Esophagus muscularis mucosa (tissue), 4 donors: ENCODE data around the gene STK33. TPM values are rescaled to one million over a fixed set of nuclear protein-coding genes. Genes with fewer than 3 reads are reported as not detected.

ENCODE experiments used
- DNase-seq: peaks from one replicate; pipeline ENCODE4 v3.0.0-alpha.2; 2017; ENCODE audit errors: extremely low spot score
- H3K27ac ChIP-seq, 4 donors: fragments of 200-600 bp; sonication (generic); replicated peaks in 1 of 4; 1 replicate in 3 of 4; 2 replicates in 1 of 4; pipeline ENCODE4 v1.5.1; 2016 to 2019; ENCODE audit warnings: mild to moderate bottlenecking in 1 of 4
- H3K27me3 ChIP-seq, 4 donors: fragments of 200-600 bp; sonication (generic); one replicate each; pipeline versions ENCODE4 v1.5.1 to v1.6.0; 2016 to 2019
- H3K36me3 ChIP-seq, 4 donors: fragments of 200-600 bp; sonication (generic); one replicate each; pipeline ENCODE4 v1.5.1; 2016 to 2019
- H3K4me1 ChIP-seq, 4 donors: fragments of 200-600 bp; sonication (generic); one replicate each; pipeline ENCODE4 v1.5.1; 2016 to 2019
- H3K4me3 ChIP-seq, 4 donors: fragments of 200-600 bp; sonication (generic); 1 replicate in 2 of 4; 2 replicates in 2 of 4; pipeline ENCODE4 v1.5.1; 2016 to 2019; ENCODE audit warnings: mild to moderate bottlenecking in 4 of 4, moderate library complexity in 1 of 4
- H3K9me3 ChIP-seq, 4 donors: fragments of 200-600 bp; sonication (generic); 1 replicate in 3 of 4; 2 replicates in 1 of 4; pipeline ENCODE4 v1.5.1; 2016 to 2019
- CTCF ChIP-seq, 3 experiments: fragments of 200-600 bp in 2 of 3; fragments of 450-650 bp in 1 of 3; sonication (generic) in 2 of 3; IDR thresholded peaks; one replicate each; pipeline ENCODE4 v1.5.1; 2017 to 2019; ENCODE audit warnings: antibody characterized with exemption in 3 of 3, mild to moderate bottlenecking in 2 of 3, moderate library complexity in 1 of 3
- EP300 ChIP-seq: sonication (generic); formaldehyde crosslinking; IDR thresholded peaks from one replicate; pipeline ENCODE4 v1.6.1; 2017; ENCODE audit warnings: antibody characterized with exemption
- POLR2A ChIP-seq: fragments of 450-650 bp; IDR thresholded peaks from one replicate; pipeline ENCODE4 v1.6.1; 2017; ENCODE audit warnings: antibody characterized with exemption, moderate library complexity, mild to moderate bottlenecking, low read depth
- POLR2AphosphoS5 ChIP-seq, 2 donors: sonication (generic); formaldehyde crosslinking; IDR thresholded peaks; one replicate each; pipeline ENCODE4 v1.6.1; 2017; ENCODE audit warnings: antibody characterized with exemption in 2 of 2
- WGBS: methylation state at CpG from one replicate; pipeline ENCODE4 v1.1.5; 2018; 5-methylcytosine and 5-hydroxymethylcytosine counted together
- intact Hi-C: fragments of 100-400 bp; cut with DNase I; formaldehyde crosslinking; loops from one replicate; pipeline ENCODE4 v1.15.1; 2023
- total RNA-seq, 4 donors: library from RNA; depleted of rRNA; stranded (reverse); fragments of >200 nt; gene quantifications; one replicate each; pipeline versions ENCODE4 v1.1.0 to v1.2.1, GENCODE V29; 2016

STK33 gene
- total RNA-seq, 4 donors from 2014 or later, result 12.7 to 29.1 (median 19.8) TPM

- Histone ChIP-seq H3K4me3 (no peak overlapping the region), H3K4me1 (peaks cover 0 to 12% (median 11%) of the 10 kb centered on the region in 4 donors), H3K27ac (no peak overlapping the region), H3K9me3 (no peaks in the 10 kb centered on the region), H3K36me3 (no peaks in the 10 kb centered on the region), H3K27me3 (no peaks in the 10 kb centered on the region)
- intact Hi-C loops, result no loop called here
- DNase-seq, result no peak
- TF ChIP-seq POLR2AphosphoS5 (IDR thresholded peaks at IDR 0.05) (no peak), POLR2A (no peak), CTCF (IDR thresholded peaks at IDR 0.05) (no peak), EP300 (no peak)
- 95% methylated on average over 9 of the region's 12 CpGs for WGBS
Measured at GRCh38 chr11:8361664-8362210, 232.3 kb downstream of the STK33 start.

DNA sequence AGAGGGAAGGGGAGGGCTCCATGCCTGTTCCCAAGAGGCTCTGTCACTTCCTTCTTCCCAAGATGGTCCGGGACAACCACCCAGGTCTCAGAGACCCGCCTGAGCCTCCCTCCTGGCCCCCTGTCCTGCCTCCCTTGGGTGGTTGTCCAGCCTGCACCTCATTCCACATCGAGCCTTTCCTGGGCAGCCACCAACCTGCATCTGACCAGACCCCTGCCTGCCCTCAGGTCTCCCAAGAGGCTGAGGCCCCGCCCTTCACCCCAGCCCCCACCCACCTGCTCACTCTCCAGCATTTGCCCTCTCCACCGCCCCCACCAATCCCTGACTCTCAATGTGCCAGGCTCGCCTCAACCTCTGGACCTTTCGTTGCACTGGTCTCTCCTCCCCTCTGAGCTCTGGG is 232.8 kb downstream of the STK33 start:
- Histone ChIP-seq H3K4me1 (peaks cover 0 to 18% (median 14%) of the 10 kb centered on the region in 4 donors), H3K9me3 (no peaks in the 10 kb centered on the region), H3K4me3 (no peak overlapping the region), H3K27ac (no peak overlapping the region), H3K27me3 (no peaks in the 10 kb centered on the region), H3K36me3 (no peaks in the 10 kb centered on the region)
- intact Hi-C loops, result no loop called here
- no peak for DNase-seq
- no peak for TF ChIP-seq POLR2A
- no peak for TF ChIP-seq EP300
- TF ChIP-seq CTCF (IDR thresholded peaks at IDR 0.05), result no peak
- no peak for TF ChIP-seq POLR2AphosphoS5 (IDR thresholded peaks at IDR 0.05)
- WGBS, result 91% methylated on average over 3 of the region's 7 CpGs

- H3K27me3 ChIP-seq, result no peaks in the 10 kb centered on the region
- no peak for DNase-seq
- H3K4me1 ChIP-seq, result peaks cover 0 to 21% (median 16%) of the 10 kb centered on the region in 4 donors
- TF ChIP-seq POLR2AphosphoS5 (IDR thresholded peaks at IDR 0.05), result no peak
- TF ChIP-seq CTCF (IDR thresholded peaks at IDR 0.05), result no peak
- no peak for TF ChIP-seq POLR2A
- TF ChIP-seq EP300, result no peak
- no peaks in the 10 kb centered on the region for H3K36me3 ChIP-seq
- no peaks in the 10 kb centered on the region for H3K9me3 ChIP-seq
- 75% methylated on average over 9 of the region's 9 CpGs for WGBS
- no peak overlapping the region for H3K4me3 ChIP-seq
- no peak overlapping the region for H3K27ac ChIP-seq
- intact Hi-C loops, result no loop called here
Measured at GRCh38 chr11:8360086-8360828, 233.8 kb downstream of the STK33 start.

- WGBS, result 100% methylated on average over 4 of the region's 6 CpGs
- intact Hi-C loops, result no loop called here
- TF ChIP-seq CTCF (IDR thresholded peaks at IDR 0.05) (no peak), POLR2A (no peak), POLR2AphosphoS5 (IDR thresholded peaks at IDR 0.05) (no peak), EP300 (no peak)
Measured at GRCh38 chr11:8359521-8359920, 234.5 kb downstream of the STK33 start.

More at GRCh38 chr11:8359521-8359920, 234.5 kb downstream of the STK33 start:
- Histone ChIP-seq H3K36me3 (no peaks in the 10 kb centered on the region), H3K4me1 (peaks cover 3 to 29% (median 23%) of the 10 kb centered on the region in 4 donors), H3K27ac (no peak overlapping the region), H3K27me3 (no peaks in the 10 kb centered on the region), H3K9me3 (no peaks in the 10 kb centered on the region), H3K4me3 (no peak overlapping the region)
- DNase-seq, result no peak
